ENCODE results near the gene CTAG1B.
"Not testable (repeated sequence)": the region's sequence is repeated elsewhere in the genome, so short reads cannot be mapped to it uniquely, and the experiment has no call there.

CTAG1B gene

GRCh38 chrX:154582994-154583393 is 36.1 kb downstream of the CTAG1B start:
- DNase-seq, result not testable (repeated sequence)

GRCh38 chrX:154575076-154575475 is 44.0 kb downstream of the CTAG1B start:
- not testable (repeated sequence) for DNase-seq

GRCh38 chrX:154573061-154573460 is 46.0 kb downstream of the CTAG1B start:
- DNase-seq, result not testable (repeated sequence)

GRCh38 chrX:154570361-154570760 is 48.7 kb downstream of the CTAG1B start:
- not testable (repeated sequence) for DNase-seq

All from CD4-positive, alpha-beta T cell treated with Interleukin-1 beta for 1 hour (primary cell).